NCI-H526 (cell line): ENCODE results near the gene REEP6.
"Not testable (repeated sequence)": the region's sequence is repeated elsewhere in the genome, so short reads cannot be mapped to it uniquely, and the experiment has no call there.

Experiments
- DNase-seq, 2 experiments: peaks; one replicate each; lab custom pipeline; 2025; lab: John Stamatoyannopoulos, UW

The REEP6 gene

GRCh38 chr19:1507763-1508506 lies 17.0 kb downstream of the REEP6 start:
- peak; percentile 88 to 97 for DNase-seq

- no peak for DNase-seq
These were observed 17.5 kb downstream of the REEP6 start for GRCh38 chr19:1508507-1508856.

GRCh38 chr19:1509602-1510441 lies 18.8 kb downstream of the REEP6 start:
- no peak for DNase-seq

- DNase-seq, result no peak
These were observed 19.4 kb downstream of the REEP6 start for GRCh38 chr19:1510442-1510806.

GRCh38 chr19:1510807-1511206 lies 19.8 kb downstream of the REEP6 start:
- no peak for DNase-seq

- no peak for DNase-seq
These were observed 20.6 kb downstream of the REEP6 start for GRCh38 chr19:1511318-1512317.

GRCh38 chr19:1512671-1513498 lies 21.9 kb downstream of the REEP6 start, which contains the start of gene ADAMTSL5:
TSS of gene ADAMTSL5 (minus strand) at chr19:1513019. CDS start at chr19:1510943, 2,076 bp downstream.
- DNase-seq, result peak in 1 of 2 experiments; percentile 45

- no peak for DNase-seq
These were observed 22.7 kb downstream of the REEP6 start for GRCh38 chr19:1513499-1514294.

- no peak for DNase-seq
These were observed 23.3 kb downstream of the REEP6 start for GRCh38 chr19:1514295-1514661.

GRCh38 chr19:1514986-1515721 lies 24.2 kb downstream of the REEP6 start:
- no peak for DNase-seq

GRCh38 chr19:1516395-1516753 lies 25.4 kb downstream of the REEP6 start:
- DNase-seq, result peak; percentile 9 to 41

- no peak for DNase-seq
These were observed 27.5 kb downstream of the REEP6 start for GRCh38 chr19:1518471-1518870.

- DNase-seq, result not testable (repeated sequence)
These were observed 28.8 kb downstream of the REEP6 start for GRCh38 chr19:1519802-1520201.

GRCh38 chr19:1520203-1520780 lies 29.3 kb downstream of the REEP6 start:
- DNase-seq, result no peak

GRCh38 chr19:1521636-1522035 lies 30.7 kb downstream of the REEP6 start:
- no peak for DNase-seq

GRCh38 chr19:1522061-1522460 lies 31.1 kb downstream of the REEP6 start:
- DNase-seq, result no peak

- no peak for DNase-seq
These were observed 31.9 kb downstream of the REEP6 start for GRCh38 chr19:1522838-1523237.

- DNase-seq, result no peak
These were observed 32.7 kb downstream of the REEP6 start, which contains the start of gene PLK5 for GRCh38 chr19:1523412-1524286. TSS of gene PLK5 (plus strand) at chr19:1524077. CDS start at chr19:1526997, 2,920 bp downstream.
